ENCODE data around the gene CARD19.

The CARD19 gene

GRCh38 chr9:93105620-93106019, 9.6 kb downstream of the CARD19 start:
- Histone ChIP-seq H3K4me3 (ENCODE audit: low read depth, low read length) (no peak overlapping the region), H3K9ac (ENCODE audit: low read depth, low read length) (no peak overlapping the region), H3K36me3 (ENCODE audit: control insufficient read depth, insufficient read depth, low read length) (peaks cover 3% of the 10 kb centered on the region), H3K27me3 (ENCODE audit: control insufficient read depth, insufficient read depth, low read length) (no peaks in the 10 kb centered on the region), H3K4me1 (ENCODE audit: control insufficient read depth, insufficient read depth, low read length) (no peaks in the 10 kb centered on the region), H3K9me3 (ENCODE audit: control insufficient read depth, insufficient read depth, low read length) (no peaks in the 10 kb centered on the region)

DNA sequence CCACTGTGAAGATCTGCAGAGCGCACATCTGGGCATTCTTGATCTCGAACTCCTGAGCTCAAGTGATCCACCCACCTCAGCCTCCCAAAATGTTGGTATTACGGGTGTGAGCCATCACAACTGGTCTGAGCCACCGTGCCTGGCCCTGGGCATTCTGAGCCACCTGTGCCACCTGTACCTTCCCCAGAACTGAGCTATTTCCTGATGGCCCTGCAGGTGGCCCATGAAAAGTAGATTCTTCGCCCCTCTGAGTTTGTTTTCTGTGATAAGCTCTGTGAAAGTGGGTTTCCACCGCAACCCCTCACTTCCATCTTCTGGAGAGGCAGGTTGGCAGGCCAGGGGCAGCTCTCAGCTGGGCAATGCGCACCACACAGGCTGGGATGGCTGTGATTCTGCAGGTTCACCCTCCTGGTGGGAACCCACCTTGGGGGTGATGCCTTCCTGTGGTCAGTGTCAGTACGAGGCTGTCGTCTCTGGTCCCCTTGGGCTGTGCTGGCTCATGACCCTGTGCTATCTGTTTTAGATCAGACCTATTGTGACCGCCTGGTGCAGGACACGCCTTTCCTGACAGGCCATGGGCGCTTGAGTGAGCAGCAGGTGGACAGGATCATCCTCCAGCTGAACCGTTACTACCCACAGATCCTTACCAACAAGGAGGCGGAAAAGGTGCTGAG, 11.3 kb downstream of the CARD19 start:
- no peaks in the 10 kb centered on the region for H3K4me1 ChIP-seq (ENCODE audit: control insufficient read depth, insufficient read depth, low read length)
- H3K36me3 ChIP-seq (ENCODE audit: control insufficient read depth, insufficient read depth, low read length), result peaks cover 4% of the 10 kb centered on the region
- no peaks in the 10 kb centered on the region for H3K27me3 ChIP-seq (ENCODE audit: control insufficient read depth, insufficient read depth, low read length)
- no peak overlapping the region for H3K9ac ChIP-seq (ENCODE audit: low read depth, low read length)
- no peaks in the 10 kb centered on the region for H3K9me3 ChIP-seq (ENCODE audit: control insufficient read depth, insufficient read depth, low read length)
- H3K4me3 ChIP-seq (ENCODE audit: low read depth, low read length), result no peak overlapping the region

- H3K36me3 ChIP-seq (ENCODE audit: control insufficient read depth, insufficient read depth, low read length), result peaks cover 7% of the 10 kb centered on the region
- no peaks in the 10 kb centered on the region for H3K9me3 ChIP-seq (ENCODE audit: control insufficient read depth, insufficient read depth, low read length)
- H3K9ac ChIP-seq (ENCODE audit: low read depth, low read length), result no peak overlapping the region
- H3K4me1 ChIP-seq (ENCODE audit: control insufficient read depth, insufficient read depth, low read length), result no peaks in the 10 kb centered on the region
- H3K27me3 ChIP-seq (ENCODE audit: control insufficient read depth, insufficient read depth, low read length), result no peaks in the 10 kb centered on the region
- H3K4me3 ChIP-seq (ENCODE audit: low read depth, low read length), result no peak overlapping the region
Observed at GRCh38 chr9:93107825-93108161, 11.8 kb downstream of the CARD19 start.

DNA sequence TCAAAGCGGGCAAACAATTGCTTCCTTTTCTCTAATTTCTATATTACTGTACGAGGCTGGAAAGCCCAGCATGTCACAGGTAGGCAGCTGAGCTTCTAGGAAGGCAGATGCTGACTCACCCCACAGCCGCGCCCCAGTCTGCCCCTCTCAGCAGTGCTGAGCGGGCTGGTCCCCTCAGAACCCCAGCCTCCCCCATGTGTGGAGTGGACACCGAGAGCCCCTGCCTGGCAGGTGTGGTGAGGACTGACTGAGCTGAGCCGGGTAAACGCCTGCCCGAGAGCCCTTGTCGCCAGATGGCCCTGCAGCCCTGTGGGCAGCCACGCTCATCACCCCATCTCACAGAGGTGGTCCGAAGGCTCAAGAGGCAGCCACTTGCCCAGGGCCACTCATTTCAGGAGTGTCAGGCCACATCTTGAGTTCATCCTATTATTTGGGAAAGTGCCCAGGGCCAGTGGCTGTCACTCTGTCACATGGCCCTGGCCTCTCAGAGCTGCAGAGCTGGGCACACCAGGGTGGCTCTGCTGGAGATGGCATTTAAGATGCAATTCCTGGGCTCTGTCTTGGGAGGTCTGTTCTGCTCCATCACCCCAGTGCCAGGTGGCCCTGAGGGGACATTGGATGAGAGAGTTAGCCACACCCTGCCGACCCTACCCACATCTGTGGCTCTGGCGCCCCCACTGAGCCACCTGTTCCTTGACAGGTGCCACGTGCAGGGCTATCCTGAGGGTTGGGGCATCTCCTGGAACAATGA, 12.4 kb downstream of the CARD19 start:
- no peak overlapping the region for H3K4me3 ChIP-seq (ENCODE audit: low read depth, low read length)
- H3K9ac ChIP-seq (ENCODE audit: low read depth, low read length), result no peak overlapping the region
- no peaks in the 10 kb centered on the region for H3K4me1 ChIP-seq (ENCODE audit: control insufficient read depth, insufficient read depth, low read length)
- H3K27me3 ChIP-seq (ENCODE audit: control insufficient read depth, insufficient read depth, low read length), result no peaks in the 10 kb centered on the region
- no peaks in the 10 kb centered on the region for H3K9me3 ChIP-seq (ENCODE audit: control insufficient read depth, insufficient read depth, low read length)
- peaks cover 7% of the 10 kb centered on the region for H3K36me3 ChIP-seq (ENCODE audit: control insufficient read depth, insufficient read depth, low read length)

GRCh38 chr9:93110311-93110855, 14.4 kb downstream of the CARD19 start:
- no peaks in the 10 kb centered on the region for H3K4me1 ChIP-seq (ENCODE audit: control insufficient read depth, insufficient read depth, low read length)
- no peaks in the 10 kb centered on the region for H3K9me3 ChIP-seq (ENCODE audit: control insufficient read depth, insufficient read depth, low read length)
- peaks cover 7% of the 10 kb centered on the region for H3K36me3 ChIP-seq (ENCODE audit: control insufficient read depth, insufficient read depth, low read length)
- H3K9ac ChIP-seq (ENCODE audit: low read depth, low read length), result no peak overlapping the region
- H3K4me3 ChIP-seq (ENCODE audit: low read depth, low read length), result no peak overlapping the region
- H3K27me3 ChIP-seq (ENCODE audit: control insufficient read depth, insufficient read depth, low read length), result no peaks in the 10 kb centered on the region

DNA sequence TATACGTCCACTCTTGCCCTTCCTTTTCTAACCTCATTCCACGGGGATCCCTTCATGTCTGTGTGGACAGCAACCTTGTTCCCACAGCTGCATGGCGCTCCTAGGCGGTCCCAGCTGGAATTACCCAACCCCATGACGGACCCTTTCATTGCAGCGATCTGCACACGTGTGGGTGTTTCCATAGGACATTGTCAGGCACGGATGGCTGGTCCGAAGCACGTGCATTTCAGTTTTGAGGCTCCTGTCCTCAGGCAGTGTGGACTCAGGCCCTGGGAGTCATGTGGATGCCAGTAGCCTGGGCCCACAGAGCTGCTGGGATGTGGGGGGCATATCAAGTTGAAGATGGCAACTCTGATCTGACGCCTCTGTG, 15.0 kb downstream of the CARD19 start:
- H3K36me3 ChIP-seq (ENCODE audit: control insufficient read depth, insufficient read depth, low read length), result peaks cover 7% of the 10 kb centered on the region
- no peak overlapping the region for H3K9ac ChIP-seq (ENCODE audit: low read depth, low read length)
- H3K27me3 ChIP-seq (ENCODE audit: control insufficient read depth, insufficient read depth, low read length), result no peaks in the 10 kb centered on the region
- no peaks in the 10 kb centered on the region for H3K9me3 ChIP-seq (ENCODE audit: control insufficient read depth, insufficient read depth, low read length)
- H3K4me3 ChIP-seq (ENCODE audit: low read depth, low read length), result no peak overlapping the region
- H3K4me1 ChIP-seq (ENCODE audit: control insufficient read depth, insufficient read depth, low read length), result no peaks in the 10 kb centered on the region

DNA sequence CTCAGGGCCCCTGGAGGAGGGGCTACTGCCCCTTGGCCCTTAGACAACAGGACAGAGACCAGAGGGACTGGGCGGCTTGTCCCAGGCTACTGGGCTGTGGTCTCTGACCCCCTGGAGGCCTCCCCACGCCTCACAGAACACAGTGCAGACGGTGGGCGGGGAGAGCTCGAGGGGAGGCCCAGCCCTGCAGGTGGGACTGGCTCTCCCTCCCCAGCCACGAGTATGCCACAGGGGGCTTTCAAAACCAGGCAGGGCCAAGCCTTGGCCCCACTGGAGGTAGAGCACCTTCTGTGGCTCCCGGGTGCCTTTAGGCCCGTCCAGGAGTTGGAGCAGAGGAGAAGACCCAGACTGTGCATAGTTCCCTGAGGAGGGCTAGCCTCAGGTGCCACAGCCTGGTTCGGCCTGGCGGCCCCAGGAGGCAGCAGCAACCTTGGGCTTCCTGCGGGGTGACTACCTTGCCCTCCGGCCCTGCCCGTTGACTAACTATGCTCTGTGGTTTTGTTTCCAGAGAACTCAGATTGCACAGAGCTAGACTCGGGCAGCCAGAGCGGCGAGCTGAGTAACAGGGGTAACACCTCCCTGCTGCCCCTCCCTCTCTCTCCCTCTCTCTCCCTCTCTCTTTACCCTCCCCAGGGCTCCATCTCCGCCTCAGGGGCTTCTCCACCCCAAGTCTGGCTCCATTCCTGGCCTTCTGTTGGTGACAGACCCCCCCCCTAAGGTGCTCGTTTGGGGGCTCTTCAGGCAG, 15.5 kb downstream of the CARD19 start:
- Histone ChIP-seq H3K36me3 (ENCODE audit: control insufficient read depth, insufficient read depth, low read length) (peaks cover 7% of the 10 kb centered on the region), H3K4me3 (ENCODE audit: low read depth, low read length) (no peak overlapping the region), H3K9ac (ENCODE audit: low read depth, low read length) (no peak overlapping the region), H3K4me1 (ENCODE audit: control insufficient read depth, insufficient read depth, low read length) (peaks cover 3% of the 10 kb centered on the region), H3K9me3 (ENCODE audit: control insufficient read depth, insufficient read depth, low read length) (no peaks in the 10 kb centered on the region), H3K27me3 (ENCODE audit: control insufficient read depth, insufficient read depth, low read length) (no peaks in the 10 kb centered on the region)

GRCh38 chr9:93112116-93112863, 16.3 kb downstream of the CARD19 start:
- peaks cover 3% of the 10 kb centered on the region for H3K4me1 ChIP-seq (ENCODE audit: control insufficient read depth, insufficient read depth, low read length)
- no peak overlapping the region for H3K9ac ChIP-seq (ENCODE audit: low read depth, low read length)
- H3K36me3 ChIP-seq (ENCODE audit: control insufficient read depth, insufficient read depth, low read length), result peaks cover 7% of the 10 kb centered on the region
- H3K27me3 ChIP-seq (ENCODE audit: control insufficient read depth, insufficient read depth, low read length), result no peaks in the 10 kb centered on the region
- no peaks in the 10 kb centered on the region for H3K9me3 ChIP-seq (ENCODE audit: control insufficient read depth, insufficient read depth, low read length)
- no peak overlapping the region for H3K4me3 ChIP-seq (ENCODE audit: low read depth, low read length)

GRCh38 chr9:93112864-93113389, 16.9 kb downstream of the CARD19 start:
- Histone ChIP-seq H3K4me1 (ENCODE audit: control insufficient read depth, insufficient read depth, low read length) (peaks cover 3% of the 10 kb centered on the region), H3K9ac (ENCODE audit: low read depth, low read length) (no peak overlapping the region), H3K27me3 (ENCODE audit: control insufficient read depth, insufficient read depth, low read length) (no peaks in the 10 kb centered on the region), H3K4me3 (ENCODE audit: low read depth, low read length) (no peak overlapping the region), H3K9me3 (ENCODE audit: control insufficient read depth, insufficient read depth, low read length) (no peaks in the 10 kb centered on the region), H3K36me3 (ENCODE audit: control insufficient read depth, insufficient read depth, low read length) (peaks cover 7% of the 10 kb centered on the region)

DNA sequence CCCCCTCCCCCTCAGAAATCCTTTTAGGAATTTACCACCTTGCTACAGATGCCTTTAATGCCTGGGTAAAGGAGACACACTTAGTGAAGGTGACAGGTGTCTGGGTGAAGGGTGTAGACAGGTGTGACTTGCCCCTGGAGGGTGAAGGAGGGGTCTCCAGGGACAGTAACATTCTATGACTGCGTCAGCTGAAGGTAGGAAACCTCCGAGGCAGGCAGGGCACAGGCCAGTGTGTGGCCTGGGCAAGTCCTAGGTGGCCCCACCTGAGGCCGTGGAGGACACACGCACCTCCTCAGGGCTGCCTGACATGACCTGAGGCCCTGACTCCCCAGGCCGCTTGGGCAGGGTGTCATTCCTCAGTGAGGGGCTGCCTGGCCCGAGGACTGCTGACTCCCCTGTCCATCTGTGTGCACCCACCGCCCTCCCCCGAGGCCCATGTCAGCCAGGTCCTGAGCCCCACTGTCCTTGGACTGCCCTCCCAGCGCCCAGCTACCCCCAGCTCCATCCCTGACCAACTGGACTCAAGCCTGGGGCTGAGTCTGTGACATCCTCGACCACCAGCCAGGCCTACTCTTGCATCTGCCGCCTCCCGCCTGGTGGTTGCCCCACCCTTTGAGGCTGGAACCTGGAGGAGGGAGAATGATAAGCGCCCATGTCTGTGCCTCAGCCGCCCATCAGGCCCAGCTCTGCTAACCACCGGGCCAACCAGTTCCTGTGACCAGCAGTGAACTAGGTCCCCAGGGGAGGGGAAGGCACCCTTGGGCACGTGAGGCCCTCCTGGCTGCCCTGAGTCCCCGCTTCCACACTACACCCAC, 18.4 kb downstream of the CARD19 start:
- Histone ChIP-seq H3K4me1 (ENCODE audit: control insufficient read depth, insufficient read depth, low read length) (peaks cover 3% of the 10 kb centered on the region), H3K27me3 (ENCODE audit: control insufficient read depth, insufficient read depth, low read length) (no peaks in the 10 kb centered on the region), H3K9ac (ENCODE audit: low read depth, low read length) (no peak overlapping the region), H3K36me3 (ENCODE audit: control insufficient read depth, insufficient read depth, low read length) (peaks cover 7% of the 10 kb centered on the region), H3K4me3 (ENCODE audit: low read depth, low read length) (no peak overlapping the region), H3K9me3 (ENCODE audit: control insufficient read depth, insufficient read depth, low read length) (no peaks in the 10 kb centered on the region)

DNA sequence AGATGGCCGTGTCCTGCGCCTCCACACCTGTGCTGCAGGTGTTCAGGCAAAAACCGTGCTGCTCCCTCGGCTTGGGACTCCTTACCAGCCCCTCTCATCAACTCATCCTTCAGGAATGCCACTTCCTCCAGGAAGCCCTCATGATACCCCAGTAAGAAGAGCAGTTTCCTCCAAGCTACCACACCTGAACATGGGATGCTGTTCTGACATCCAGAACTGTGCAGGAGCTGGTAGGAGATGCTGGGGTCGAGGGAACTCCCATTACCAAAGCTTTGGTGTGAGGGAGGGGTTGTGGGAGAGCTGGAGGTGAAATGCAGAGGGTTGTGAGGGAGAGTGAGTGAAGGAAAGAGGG, 18.9 kb downstream of the CARD19 start:
- H3K4me1 ChIP-seq (ENCODE audit: control insufficient read depth, insufficient read depth, low read length), result peaks cover 3% of the 10 kb centered on the region
- H3K9ac ChIP-seq (ENCODE audit: low read depth, low read length), result no peak overlapping the region
- no peak overlapping the region for H3K4me3 ChIP-seq (ENCODE audit: low read depth, low read length)
- peaks cover 7% of the 10 kb centered on the region for H3K36me3 ChIP-seq (ENCODE audit: control insufficient read depth, insufficient read depth, low read length)
- no peaks in the 10 kb centered on the region for H3K9me3 ChIP-seq (ENCODE audit: control insufficient read depth, insufficient read depth, low read length)
- H3K27me3 ChIP-seq (ENCODE audit: control insufficient read depth, insufficient read depth, low read length), result no peaks in the 10 kb centered on the region

All from iPS-15b (cell line).